CD4-positive, alpha-beta memory T cell (primary cell): ENCODE results near the gene GAD2. TPM values are rescaled to one million over a fixed set of nuclear protein-coding genes. Genes with fewer than 3 reads are reported as not detected.

Experiments used
- CTCF ChIA-PET: fragments of 350-600 bp; sonication (Branson Sonifier 250); formaldehyde crosslinking; loops from one replicate; lab custom pipeline; 2021; ENCODE audit warnings: inconsistent platforms; ENCODE audit not compliant: partially characterized antibody; lab: Charles Lee
- POLR2A ChIA-PET: fragments of 350-600 bp; sonication (Branson Sonifier 250); formaldehyde crosslinking; loops from one replicate; lab custom pipeline; 2021; ENCODE audit not compliant: partially characterized antibody; lab: Charles Lee
- DNase-seq, 5 donors: peaks; one replicate each; pipeline versions ENCODE4 v3.0.0 to v3.0.0-alpha.2; 2020 to 2022; ENCODE audit warnings: mixed read lengths in 1 of 5
- H3K27ac ChIP-seq: one replicate; pipeline ENCODE4 v1.7.0; 2013; ENCODE audit warnings: low read depth, low read length
- H3K27me3 ChIP-seq: 2 replicates; pipeline ENCODE4 v1.7.0; 2013; ENCODE audit warnings: mild to moderate bottlenecking, low read length, moderate library complexity; ENCODE audit not compliant: insufficient read depth
- H3K36me3 ChIP-seq: 2 replicates; pipeline ENCODE4 v1.7.0; 2013; ENCODE audit warnings: mild to moderate bottlenecking, low read length, moderate library complexity; ENCODE audit not compliant: insufficient read depth
- H3K4me1 ChIP-seq: 2 replicates; pipeline ENCODE4 v1.7.0; 2013; ENCODE audit warnings: mild to moderate bottlenecking, low read length, moderate library complexity; ENCODE audit not compliant: insufficient read depth
- H3K4me3 ChIP-seq, 2 donors: one replicate each; pipeline ENCODE4 v1.7.0; 2013; ENCODE audit warnings: low read length in 2 of 2, mild to moderate bottlenecking in 1 of 2
- H3K9me3 ChIP-seq, 2 donors: one replicate each; pipeline ENCODE4 v1.7.0; 2013; ENCODE audit warnings: low read length in 2 of 2, control low read depth in 1 of 2; ENCODE audit not compliant: control insufficient read depth in 1 of 2
- H3K27ac Mint-ChIP-seq, 7 donors: one replicate each; pipeline ENCODE4 v1.8.0; 2020 to 2021; ENCODE audit warnings: mixed read lengths in 7 of 7, mild to moderate bottlenecking in 6 of 7, inconsistent platforms in 3 of 7, moderate library complexity in 3 of 7
- H3K27me3 Mint-ChIP-seq, 2 donors: one replicate each; pipeline ENCODE4 v1.8.0; 2020 to 2021; ENCODE audit warnings: mixed read lengths in 2 of 2
- H3K36me3 Mint-ChIP-seq, 2 donors: one replicate each; pipeline ENCODE4 v1.8.0; 2020 to 2021; ENCODE audit warnings: mixed read lengths in 2 of 2, inconsistent platforms in 1 of 2, mild to moderate bottlenecking in 1 of 2
- H3K4me1 Mint-ChIP-seq, 4 donors: one replicate each; pipeline ENCODE4 v1.8.0; 2020 to 2021; ENCODE audit warnings: mixed read lengths in 4 of 4, mild to moderate bottlenecking in 1 of 4
- H3K4me3 Mint-ChIP-seq, 8 donors: one replicate each; pipeline ENCODE4 v1.8.0; 2020 to 2021; ENCODE audit warnings: mixed read lengths in 8 of 8, mild to moderate bottlenecking in 7 of 8, moderate library complexity in 6 of 8, inconsistent platforms in 3 of 8
- H3K9me3 Mint-ChIP-seq, 8 donors: one replicate each; pipeline ENCODE4 v1.8.0; 2020 to 2021; ENCODE audit warnings: mixed read lengths in 8 of 8, mild to moderate bottlenecking in 5 of 8, inconsistent platforms in 3 of 8, moderate library complexity in 1 of 8
- intact Hi-C: fragments of 100-400 bp; cut with micrococcal nuclease; formaldehyde crosslinking; loops from one replicate; pipeline ENCODE4 v1.15.1; 2023
- polyA plus RNA-seq, 2 donors: library from polyadenylated mRNA; unstranded; fragments of 300-500 nt; fragmentation: Illumina TruSeq; gene quantifications; one replicate each; pipeline ENCODE4 v1.2.3, GENCODE V29; 2021
- total RNA-seq, 2 experiments: library from RNA; stranded (reverse); gene quantifications; one replicate each; pipeline ENCODE4 v1.2.3, GENCODE V29; 2021

The GAD2 gene
- total and polyA plus RNA-seq, 4 experiments from 2014 or later, result not detected

- Histone ChIP-seq H3K4me3 (no peak overlapping the region), H3K4me1 (peaks cover 16% of the 10 kb centered on the region), H3K9me3 (no peaks in the 10 kb centered on the region), H3K27ac (no peak overlapping the region), H3K27me3 (peaks cover 25% of the 10 kb centered on the region), H3K36me3 (no peaks in the 10 kb centered on the region)
- no peaks in the 10 kb centered on the region for H3K36me3 Mint-ChIP-seq
- ChIA-PET CTCF (no interaction called here), POLR2A (no interaction called here)
- no peak for DNase-seq
- H3K27ac Mint-ChIP-seq, result no peak overlapping the region
- peaks cover 3 to 16% (median 15%) of the 10 kb centered on the region in 4 donors for H3K4me1 Mint-ChIP-seq
- peaks cover 64 to 71% of the 10 kb centered on the region in 2 donors for H3K27me3 Mint-ChIP-seq
- H3K9me3 Mint-ChIP-seq, result peaks cover 0 to 2% (median 0%) of the 10 kb centered on the region in 8 donors
- H3K4me3 Mint-ChIP-seq, result no peak overlapping the region
- intact Hi-C loops, result no loop called here
These were observed 5.0 kb downstream of the GAD2 start for GRCh38 chr10:26221541-26221940.

DNA sequence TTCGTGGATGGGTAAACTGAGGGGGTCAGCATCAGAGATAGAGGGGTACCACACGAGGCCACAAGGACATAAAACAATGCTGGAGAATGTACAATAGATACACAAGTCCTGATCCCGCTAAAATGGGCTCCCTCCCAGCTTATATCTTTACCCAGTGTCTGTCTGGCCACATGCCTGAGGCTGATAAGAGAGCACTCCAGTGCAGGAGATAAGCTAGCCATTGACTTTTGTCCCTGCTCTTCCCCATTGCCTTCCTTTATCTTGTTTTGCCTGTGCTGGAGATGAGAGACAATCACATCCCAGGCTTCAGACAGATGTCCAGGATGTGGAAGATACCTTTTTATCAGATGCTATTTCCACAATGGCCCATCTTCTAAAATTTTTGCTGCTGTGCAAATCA lies 6.0 kb downstream of the GAD2 start:
- peaks cover 0 to 2% (median 0%) of the 10 kb centered on the region in 8 donors for H3K9me3 Mint-ChIP-seq
- DNase-seq, result no peak
- no peak overlapping the region for H3K27ac Mint-ChIP-seq
- peaks cover 62 to 64% of the 10 kb centered on the region in 2 donors for H3K27me3 Mint-ChIP-seq
- CTCF ChIA-PET, result no interaction called here
- no peaks in the 10 kb centered on the region for H3K36me3 Mint-ChIP-seq
- H3K4me3 Mint-ChIP-seq, result no peak overlapping the region
- peaks cover 3 to 9% (median 8%) of the 10 kb centered on the region in 4 donors for H3K4me1 Mint-ChIP-seq
- intact Hi-C loops, result no loop called here
- no peak overlapping the region for H3K4me3 ChIP-seq
- H3K27me3 ChIP-seq, result peaks cover 20% of the 10 kb centered on the region
- peaks cover 7% of the 10 kb centered on the region for H3K4me1 ChIP-seq
- POLR2A ChIA-PET, result no interaction called here
- no peak overlapping the region for H3K27ac ChIP-seq
- no peaks in the 10 kb centered on the region for H3K9me3 ChIP-seq
- H3K36me3 ChIP-seq, result no peaks in the 10 kb centered on the region

DNA sequence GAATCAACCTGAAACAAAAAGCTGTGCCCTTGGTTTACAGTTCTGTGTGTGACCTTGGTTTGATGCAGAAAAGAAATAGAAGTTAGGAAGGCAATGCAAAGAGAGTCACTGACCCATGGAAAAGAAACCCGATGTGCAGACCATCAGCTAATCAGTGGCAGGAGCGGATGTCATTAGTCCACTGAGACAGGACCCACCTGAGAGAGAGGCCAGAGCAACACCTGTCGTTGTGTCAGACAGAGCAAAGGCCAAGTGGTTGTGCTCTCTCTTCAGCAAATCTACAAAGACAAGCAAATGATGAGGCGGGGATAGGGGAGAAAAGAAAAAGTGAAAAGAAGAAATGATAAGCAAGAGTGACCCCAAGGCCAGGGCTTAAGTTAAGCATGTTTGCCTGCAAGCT lies 8.7 kb downstream of the GAD2 start:
- H3K4me1 Mint-ChIP-seq, result no peaks in the 10 kb centered on the region
- H3K27ac Mint-ChIP-seq, result no peak overlapping the region
- no peaks in the 10 kb centered on the region for H3K36me3 Mint-ChIP-seq
- H3K4me3 Mint-ChIP-seq, result no peak overlapping the region
- intact Hi-C loops, result no loop called here
- peaks cover 9% of the 10 kb centered on the region for H3K27me3 ChIP-seq
- peaks cover 0 to 2% (median 0%) of the 10 kb centered on the region in 8 donors for H3K9me3 Mint-ChIP-seq
- ChIA-PET POLR2A (no interaction called here), CTCF (no interaction called here)
- no peak for DNase-seq
- H3K36me3 ChIP-seq, result no peaks in the 10 kb centered on the region
- H3K27ac ChIP-seq, result no peak overlapping the region
- no peaks in the 10 kb centered on the region for H3K4me1 ChIP-seq
- H3K4me3 ChIP-seq, result no peak overlapping the region
- H3K27me3 Mint-ChIP-seq, result peaks cover 47 to 49% of the 10 kb centered on the region in 2 donors
- H3K9me3 ChIP-seq, result no peaks in the 10 kb centered on the region

DNA sequence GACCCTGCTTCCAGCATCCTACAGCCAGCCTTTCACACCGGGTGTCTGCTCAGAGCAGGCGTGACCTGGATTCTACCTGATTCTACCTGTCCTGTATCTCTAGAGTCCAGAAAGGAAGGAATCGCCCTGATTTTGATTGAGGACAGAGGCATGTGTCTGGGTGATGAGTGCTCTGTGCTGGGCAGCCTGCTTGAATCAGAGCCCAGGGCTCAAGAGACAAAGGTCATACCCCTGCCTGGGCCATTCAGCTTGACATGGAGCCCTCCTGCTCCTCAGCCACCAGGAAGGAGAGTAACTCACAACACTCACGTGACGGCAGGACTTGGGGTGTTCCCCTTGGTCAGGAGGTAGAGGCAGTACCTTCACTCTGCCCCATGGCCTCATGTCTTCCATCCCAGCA lies 11.2 kb downstream of the GAD2 start:
- peaks cover 0 to 2% (median 0%) of the 10 kb centered on the region in 8 donors for H3K9me3 Mint-ChIP-seq
- Histone ChIP-seq H3K4me3 (no peak overlapping the region), H3K9me3 (no peaks in the 10 kb centered on the region), H3K36me3 (no peaks in the 10 kb centered on the region), H3K27me3 (no peaks in the 10 kb centered on the region), H3K27ac (no peak overlapping the region), H3K4me1 (no peaks in the 10 kb centered on the region)
- no peak for DNase-seq
- no peak overlapping the region for H3K27ac Mint-ChIP-seq
- H3K4me1 Mint-ChIP-seq, result no peaks in the 10 kb centered on the region
- intact Hi-C loops, result no loop called here
- peaks cover 30 to 34% of the 10 kb centered on the region in 2 donors for H3K27me3 Mint-ChIP-seq
- ChIA-PET CTCF (no interaction called here), POLR2A (no interaction called here)
- H3K36me3 Mint-ChIP-seq, result no peaks in the 10 kb centered on the region
- no peak overlapping the region for H3K4me3 Mint-ChIP-seq

DNA sequence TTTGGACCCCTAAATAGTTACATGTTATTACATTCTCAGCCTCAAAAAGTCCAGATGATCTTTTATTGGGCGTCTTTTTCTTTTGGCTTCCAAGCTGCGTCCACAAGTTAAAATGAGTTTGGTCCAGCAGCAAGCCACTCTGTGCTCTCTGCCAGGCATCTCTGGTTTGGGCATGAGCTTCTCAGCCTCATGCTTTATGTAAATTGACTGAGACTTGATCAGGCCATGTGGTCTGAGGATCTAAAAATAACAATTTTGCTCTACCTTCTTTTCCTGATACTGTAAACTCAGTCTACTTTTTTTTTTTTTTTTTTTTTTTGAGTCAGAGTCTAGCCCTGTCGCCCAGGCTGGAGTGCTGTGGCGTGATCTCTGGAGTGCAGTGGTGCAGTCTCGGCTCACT lies 15.6 kb downstream of the GAD2 start:
- Mint-ChIP-seq H3K27me3 (peaks cover 23 to 34% of the 10 kb centered on the region in 2 donors), H3K36me3 (no peaks in the 10 kb centered on the region), H3K27ac (no peak overlapping the region), H3K9me3 (no peaks in the 10 kb centered on the region), H3K4me1 (no peaks in the 10 kb centered on the region), H3K4me3 (no peak overlapping the region)
- no peak overlapping the region for H3K27ac ChIP-seq
- no peak overlapping the region for H3K4me3 ChIP-seq
- ChIA-PET POLR2A (no interaction called here), CTCF (no interaction called here)
- no peaks in the 10 kb centered on the region for H3K4me1 ChIP-seq
- no peaks in the 10 kb centered on the region for H3K36me3 ChIP-seq
- H3K27me3 ChIP-seq, result no peaks in the 10 kb centered on the region
- intact Hi-C loops, result no loop called here
- DNase-seq, result no peak
- no peaks in the 10 kb centered on the region for H3K9me3 ChIP-seq

DNA sequence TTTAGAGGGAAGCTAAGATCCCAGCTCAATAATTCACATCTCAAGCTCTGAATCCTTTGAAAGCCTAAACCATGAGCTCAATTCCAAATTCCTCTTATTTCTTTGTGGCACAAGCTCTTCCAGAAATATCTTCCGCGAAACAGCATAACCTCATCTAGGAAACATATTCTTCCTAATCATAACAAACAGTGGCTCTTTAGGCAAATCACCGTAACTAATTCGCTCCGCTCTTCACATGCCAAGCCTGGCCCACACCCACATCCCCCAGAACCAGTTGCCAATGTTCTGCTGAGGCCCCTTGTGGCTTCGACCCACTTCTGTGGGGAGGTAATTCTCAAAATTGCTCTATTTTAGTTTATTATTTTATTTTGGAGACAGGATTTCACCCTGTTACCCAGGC lies 19.2 kb downstream of the GAD2 start:
- H3K36me3 ChIP-seq, result no peaks in the 10 kb centered on the region
- no peak for DNase-seq
- Mint-ChIP-seq H3K9me3 (no peaks in the 10 kb centered on the region), H3K27ac (no peak overlapping the region), H3K4me3 (no peak overlapping the region), H3K27me3 (peaks cover 29 to 45% of the 10 kb centered on the region in 2 donors), H3K4me1 (no peaks in the 10 kb centered on the region), H3K36me3 (no peaks in the 10 kb centered on the region)
- POLR2A ChIA-PET, result no interaction called here
- intact Hi-C loops, result no loop called here
- no peak overlapping the region for H3K4me3 ChIP-seq
- no peaks in the 10 kb centered on the region for H3K27me3 ChIP-seq
- CTCF ChIA-PET, result no interaction called here
- no peaks in the 10 kb centered on the region for H3K9me3 ChIP-seq
- H3K4me1 ChIP-seq, result no peaks in the 10 kb centered on the region
- H3K27ac ChIP-seq, result no peak overlapping the region

- no peak for DNase-seq
- Histone ChIP-seq H3K4me3 (no peak overlapping the region), H3K27ac (no peak overlapping the region), H3K9me3 (no peaks in the 10 kb centered on the region), H3K27me3 (no peaks in the 10 kb centered on the region), H3K4me1 (no peaks in the 10 kb centered on the region), H3K36me3 (no peaks in the 10 kb centered on the region)
- ChIA-PET POLR2A (no interaction called here), CTCF (no interaction called here)
- H3K4me1 Mint-ChIP-seq, result no peaks in the 10 kb centered on the region
- H3K27ac Mint-ChIP-seq, result no peak overlapping the region
- no peak overlapping the region for H3K4me3 Mint-ChIP-seq
- intact Hi-C loops, result no loop called here
- H3K9me3 Mint-ChIP-seq, result no peaks in the 10 kb centered on the region
- H3K36me3 Mint-ChIP-seq, result no peaks in the 10 kb centered on the region
- H3K27me3 Mint-ChIP-seq, result peaks cover 29 to 41% of the 10 kb centered on the region in 2 donors
These were observed 21.8 kb downstream of the GAD2 start for GRCh38 chr10:26238378-26238777.
